GM23338 (cell line): ENCODE results near the gene AGAP3. TPM values are rescaled to one million over a fixed set of nuclear protein-coding genes. Genes with fewer than 3 reads are reported as not detected.

Experiments used
- ATAC-seq: fragments of 200-7000 bp; cut with Tn5 transposase; 3 replicates; pipeline ENCODE4 v1.9.1; 2020
- DNase-seq: peaks from one replicate; pipeline ENCODE4 v3.0.0-alpha.2; 2015; ENCODE audit warnings: low spot score
- H2AFZ ChIP-seq: fragments of 200-600 bp; sonication (generic); 2 replicates; pipeline ENCODE4 v1.8.0; 2016; ENCODE audit warnings: antibody characterized with exemption, mild to moderate bottlenecking, moderate library complexity
- H3F3A ChIP-seq: fragments of 200-600 bp; sonication (generic); replicated peaks from 2 replicates; pipeline ENCODE4 v1.8.0; 2017; ENCODE audit warnings: antibody characterized with exemption, mixed run types, low read depth
- H3K27ac ChIP-seq: fragments of 200-600 bp; sonication (generic); 2 replicates; pipeline ENCODE4 v1.6.1; 2016; ENCODE audit warnings: low read depth
- H3K27me3 ChIP-seq: fragments of 200-600 bp; sonication (generic); 2 replicates; pipeline ENCODE4 v1.8.0; 2016; ENCODE audit warnings: mild to moderate bottlenecking, mixed run types, moderate library complexity; ENCODE audit not compliant: insufficient read depth
- H3K36me3 ChIP-seq: fragments of 200-600 bp; sonication (generic); 2 replicates; pipeline ENCODE4 v1.8.0; 2016; ENCODE audit warnings: mild to moderate bottlenecking; ENCODE audit not compliant: insufficient read depth
- H3K4me1 ChIP-seq: fragments of 200-600 bp; sonication (generic); 2 replicates; pipeline ENCODE4 v1.8.0; 2016; ENCODE audit warnings: mild to moderate bottlenecking, moderate library complexity; ENCODE audit not compliant: insufficient read depth
- H3K4me2 ChIP-seq: fragments of 200-600 bp; sonication (generic); 2 replicates; pipeline ENCODE4 v1.7.1; 2017; ENCODE audit warnings: mixed run types
- H3K4me3 ChIP-seq: fragments of 200-600 bp; sonication (generic); 2 replicates; pipeline ENCODE4 v1.6.1; 2016; ENCODE audit warnings: mixed run types
- H3K79me2 ChIP-seq: fragments of 200-600 bp; sonication (generic); replicated peaks from 2 replicates; pipeline ENCODE4 v1.8.0; 2017; ENCODE audit warnings: mild to moderate bottlenecking; ENCODE audit not compliant: insufficient read depth
- H3K9me2 ChIP-seq: fragments of 200-600 bp; sonication (generic); 2 replicates; pipeline ENCODE4 v1.8.0; 2017; ENCODE audit not compliant: insufficient read depth
- H4K20me1 ChIP-seq: fragments of 200-600 bp; sonication (generic); replicated peaks from 2 replicates; pipeline ENCODE4 v1.8.0; 2017; ENCODE audit warnings: mild to moderate bottlenecking; ENCODE audit not compliant: insufficient read depth
- H3K27ac Mint-ChIP-seq: 2 replicates; pipeline ENCODE4 v1.8.0; 2020; ENCODE audit warnings: inconsistent platforms, mild to moderate bottlenecking, moderate library complexity, mixed read lengths
- H3K27me3 Mint-ChIP-seq: 3 replicates; pipeline ENCODE4 v1.8.0; 2022; ENCODE audit warnings: low read depth, mild to moderate bottlenecking, moderate library complexity, mixed read lengths, inconsistent platforms; ENCODE audit not compliant: insufficient read depth, poor library complexity
- H3K36me3 Mint-ChIP-seq: 3 replicates; pipeline ENCODE4 v1.8.0; 2021; ENCODE audit warnings: low read depth, mild to moderate bottlenecking, inconsistent platforms, moderate library complexity, mixed read lengths
- H3K4me1 Mint-ChIP-seq: 3 replicates; pipeline ENCODE4 v1.8.0; 2020; ENCODE audit warnings: mild to moderate bottlenecking, inconsistent platforms, mixed read lengths
- H3K4me3 Mint-ChIP-seq: 3 replicates; pipeline ENCODE4 v1.8.0; 2021; ENCODE audit warnings: moderate library complexity, mild to moderate bottlenecking, inconsistent platforms, mixed read lengths
- H3K9me3 Mint-ChIP-seq: 3 replicates; pipeline ENCODE4 v1.8.0; 2020; ENCODE audit warnings: moderate library complexity, mild to moderate bottlenecking, inconsistent platforms, mixed read lengths
- CREB1 ChIP-seq: fragments of 250-450 bp; sonication (Bioruptor Pico); IDR thresholded peaks from 2 replicates; pipeline ENCODE4 v1.5.0; 2020; ENCODE audit warnings: low read depth, mild to moderate bottlenecking, moderate library complexity
- EZH2 ChIP-seq: fragments of 200-600 bp; sonication (generic); IDR thresholded peaks from one replicate; pipeline ENCODE4 v1.8.0; 2017; ENCODE audit warnings: antibody characterized with exemption, mild to moderate bottlenecking, low read depth; ENCODE audit not compliant: unreplicated experiment
- EZH2phosphoT487 ChIP-seq: fragments of 200-600 bp; sonication (generic); IDR thresholded peaks from one replicate; pipeline ENCODE4 v1.8.1; 2018; ENCODE audit warnings: antibody characterized with exemption; ENCODE audit not compliant: unreplicated experiment
- JUNB ChIP-seq: IDR thresholded peaks from one replicate; pipeline ENCODE4 v1.6.1; 2016; ENCODE audit warnings: antibody characterized with exemption; ENCODE audit not compliant: unreplicated experiment
- NANOG ChIP-seq: IDR thresholded peaks from 2 replicates; pipeline ENCODE4 v1.6.1; 2016; ENCODE audit warnings: antibody characterized with exemption, borderline replicate concordance
- POLR2AphosphoS5 ChIP-seq: IDR thresholded peaks from 2 replicates; pipeline ENCODE4 v1.6.1; 2016; ENCODE audit warnings: antibody characterized with exemption, low read depth
- STAT1 ChIP-seq: IDR thresholded peaks from one replicate; pipeline ENCODE4 v1.6.1; 2016; ENCODE audit warnings: antibody characterized with exemption; ENCODE audit not compliant: unreplicated experiment
- ZNF114 ChIP-seq: fragments of 250-450 bp; sonication (Bioruptor Pico); IDR thresholded peaks from 2 replicates; pipeline ENCODE4 v1.5.0; 2020; ENCODE audit warnings: mild to moderate bottlenecking, moderate library complexity
- ZNF331 ChIP-seq: fragments of 250-450 bp; sonication (Bioruptor Pico); IDR thresholded peaks from 2 replicates; pipeline ENCODE4 v1.5.0; 2020; ENCODE audit warnings: low read depth, mild to moderate bottlenecking, moderate library complexity
- polyA plus RNA-seq: library from polyadenylated mRNA; unstranded; fragments of >200 nt; fragmentation: Nextera tagmentation; extraction: Ambion mirVana; gene quantifications from 2 replicates; pipeline ENCODE4 v1.2.1, GENCODE V29; 2016
- total RNA-seq: library from RNA; depleted of rRNA; stranded (reverse); fragments of >200 nt; shearing (Covaris generic); gene quantifications from 2 replicates; pipeline ENCODE4 v1.2.3, GENCODE V29; 2014
- TF ChIP-seq, protein P1 (sequence below): fragments of 250-450 bp; sonication (Bioruptor Pico); IDR thresholded peaks from 2 replicates; pipeline ENCODE4 v1.5.0; 2020; ENCODE audit warnings: mild to moderate bottlenecking, moderate library complexity
- TF ChIP-seq, protein P2 (sequence below): IDR thresholded peaks from one replicate; pipeline ENCODE4 v1.6.1; 2018; ENCODE audit warnings: antibody characterized with exemption; ENCODE audit not compliant: unreplicated experiment
- TF ChIP-seq, protein P3 (sequence below), 2 experiments: fragments of 200-600 bp in 1 of 2; sonication (generic) in 1 of 2; conservative IDR thresholded peaks; 2 replicates each; pipeline versions ENCODE4 v1.5.1 to v1.6.1; 2016 to 2017; ENCODE audit warnings: antibody characterized with exemption in 2 of 2, low read depth in 2 of 2, mild to moderate bottlenecking in 2 of 2, moderate library complexity in 1 of 2
- TF ChIP-seq, protein P4 (sequence below): IDR thresholded peaks from 2 replicates; pipeline ENCODE4 v1.6.1; 2016; ENCODE audit warnings: antibody characterized with exemption

AGAP3 gene
- total and polyA plus RNA-seq, 2 experiments from 2014 or later: 24.0 to 39.2 TPM

DNA sequence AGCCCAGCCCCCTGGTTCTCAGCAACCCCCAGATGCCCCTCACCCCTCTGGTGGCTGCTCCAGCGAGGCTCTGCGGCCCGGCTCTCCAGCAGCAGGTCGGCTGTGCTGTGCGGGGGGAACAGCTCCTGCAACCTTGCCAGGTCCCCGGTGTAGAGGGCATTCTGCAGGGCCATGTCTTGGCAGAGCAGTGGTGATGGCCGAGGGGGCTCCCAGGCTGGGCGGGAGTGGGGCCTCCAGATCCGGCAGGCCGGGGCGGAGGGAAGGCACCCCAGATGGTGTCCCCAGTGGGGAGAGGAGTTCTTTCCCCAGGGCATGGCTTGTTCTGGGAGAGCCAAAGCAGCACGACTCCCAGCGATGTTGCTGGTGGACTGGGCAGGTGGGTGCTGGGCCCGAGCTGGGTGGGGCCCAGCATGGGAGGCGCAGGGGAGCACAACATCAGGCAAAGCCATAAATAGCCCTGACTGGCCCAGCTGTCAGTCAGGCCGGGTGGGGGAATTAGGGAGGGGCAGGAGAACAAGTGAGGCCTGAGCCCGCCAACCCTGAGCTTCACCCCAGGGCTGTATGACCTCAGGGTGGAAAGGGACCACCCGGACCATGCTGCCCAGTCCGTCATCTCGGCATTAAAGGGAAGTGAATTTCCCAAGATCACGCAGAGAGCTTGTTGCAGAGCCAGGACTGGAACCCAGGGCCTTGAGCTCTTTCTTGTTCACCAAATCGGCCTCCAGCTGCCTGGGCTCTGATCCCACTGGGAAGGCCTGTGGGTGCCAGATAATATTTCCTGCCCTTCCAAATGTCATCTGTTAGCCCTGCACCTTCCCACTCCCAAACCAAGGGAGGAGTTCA is 101.4 kb downstream of the AGAP3 start:
- Mint-ChIP-seq H3K36me3 (no peaks in the 10 kb centered on the region), H3K4me3 (no peak overlapping the region), H3K27ac (no peak overlapping the region), H3K4me1 (no peaks in the 10 kb centered on the region), H3K27me3 (peaks cover 4% of the 10 kb centered on the region), H3K9me3 (no peaks in the 10 kb centered on the region)
- no peak overlapping the region for H2AFZ ChIP-seq
- no peaks in the 10 kb centered on the region for H3K79me2 ChIP-seq
- no peak overlapping the region for H3K4me2 ChIP-seq
- ATAC-seq: peak; percentile 44
- no peak overlapping the region for H3K27ac ChIP-seq
- H3K27me3 ChIP-seq: no peaks in the 10 kb centered on the region
- no peak overlapping the region for H3K4me3 ChIP-seq
- no peaks in the 10 kb centered on the region for H4K20me1 ChIP-seq
- no peaks in the 10 kb centered on the region for H3K9me2 ChIP-seq
- H3K4me1 ChIP-seq: no peaks in the 10 kb centered on the region
- no peaks in the 10 kb centered on the region for H3K36me3 ChIP-seq
- DNase-seq: no peak
- no peaks in the 10 kb centered on the region for H3F3A ChIP-seq
- TF ChIP-seq JUNB: no peak
- no peak for TF ChIP-seq NANOG
- TF ChIP-seq ZNF114 (CRISPR knock-in tag): no peak
- TF ChIP-seq, protein P1, sequence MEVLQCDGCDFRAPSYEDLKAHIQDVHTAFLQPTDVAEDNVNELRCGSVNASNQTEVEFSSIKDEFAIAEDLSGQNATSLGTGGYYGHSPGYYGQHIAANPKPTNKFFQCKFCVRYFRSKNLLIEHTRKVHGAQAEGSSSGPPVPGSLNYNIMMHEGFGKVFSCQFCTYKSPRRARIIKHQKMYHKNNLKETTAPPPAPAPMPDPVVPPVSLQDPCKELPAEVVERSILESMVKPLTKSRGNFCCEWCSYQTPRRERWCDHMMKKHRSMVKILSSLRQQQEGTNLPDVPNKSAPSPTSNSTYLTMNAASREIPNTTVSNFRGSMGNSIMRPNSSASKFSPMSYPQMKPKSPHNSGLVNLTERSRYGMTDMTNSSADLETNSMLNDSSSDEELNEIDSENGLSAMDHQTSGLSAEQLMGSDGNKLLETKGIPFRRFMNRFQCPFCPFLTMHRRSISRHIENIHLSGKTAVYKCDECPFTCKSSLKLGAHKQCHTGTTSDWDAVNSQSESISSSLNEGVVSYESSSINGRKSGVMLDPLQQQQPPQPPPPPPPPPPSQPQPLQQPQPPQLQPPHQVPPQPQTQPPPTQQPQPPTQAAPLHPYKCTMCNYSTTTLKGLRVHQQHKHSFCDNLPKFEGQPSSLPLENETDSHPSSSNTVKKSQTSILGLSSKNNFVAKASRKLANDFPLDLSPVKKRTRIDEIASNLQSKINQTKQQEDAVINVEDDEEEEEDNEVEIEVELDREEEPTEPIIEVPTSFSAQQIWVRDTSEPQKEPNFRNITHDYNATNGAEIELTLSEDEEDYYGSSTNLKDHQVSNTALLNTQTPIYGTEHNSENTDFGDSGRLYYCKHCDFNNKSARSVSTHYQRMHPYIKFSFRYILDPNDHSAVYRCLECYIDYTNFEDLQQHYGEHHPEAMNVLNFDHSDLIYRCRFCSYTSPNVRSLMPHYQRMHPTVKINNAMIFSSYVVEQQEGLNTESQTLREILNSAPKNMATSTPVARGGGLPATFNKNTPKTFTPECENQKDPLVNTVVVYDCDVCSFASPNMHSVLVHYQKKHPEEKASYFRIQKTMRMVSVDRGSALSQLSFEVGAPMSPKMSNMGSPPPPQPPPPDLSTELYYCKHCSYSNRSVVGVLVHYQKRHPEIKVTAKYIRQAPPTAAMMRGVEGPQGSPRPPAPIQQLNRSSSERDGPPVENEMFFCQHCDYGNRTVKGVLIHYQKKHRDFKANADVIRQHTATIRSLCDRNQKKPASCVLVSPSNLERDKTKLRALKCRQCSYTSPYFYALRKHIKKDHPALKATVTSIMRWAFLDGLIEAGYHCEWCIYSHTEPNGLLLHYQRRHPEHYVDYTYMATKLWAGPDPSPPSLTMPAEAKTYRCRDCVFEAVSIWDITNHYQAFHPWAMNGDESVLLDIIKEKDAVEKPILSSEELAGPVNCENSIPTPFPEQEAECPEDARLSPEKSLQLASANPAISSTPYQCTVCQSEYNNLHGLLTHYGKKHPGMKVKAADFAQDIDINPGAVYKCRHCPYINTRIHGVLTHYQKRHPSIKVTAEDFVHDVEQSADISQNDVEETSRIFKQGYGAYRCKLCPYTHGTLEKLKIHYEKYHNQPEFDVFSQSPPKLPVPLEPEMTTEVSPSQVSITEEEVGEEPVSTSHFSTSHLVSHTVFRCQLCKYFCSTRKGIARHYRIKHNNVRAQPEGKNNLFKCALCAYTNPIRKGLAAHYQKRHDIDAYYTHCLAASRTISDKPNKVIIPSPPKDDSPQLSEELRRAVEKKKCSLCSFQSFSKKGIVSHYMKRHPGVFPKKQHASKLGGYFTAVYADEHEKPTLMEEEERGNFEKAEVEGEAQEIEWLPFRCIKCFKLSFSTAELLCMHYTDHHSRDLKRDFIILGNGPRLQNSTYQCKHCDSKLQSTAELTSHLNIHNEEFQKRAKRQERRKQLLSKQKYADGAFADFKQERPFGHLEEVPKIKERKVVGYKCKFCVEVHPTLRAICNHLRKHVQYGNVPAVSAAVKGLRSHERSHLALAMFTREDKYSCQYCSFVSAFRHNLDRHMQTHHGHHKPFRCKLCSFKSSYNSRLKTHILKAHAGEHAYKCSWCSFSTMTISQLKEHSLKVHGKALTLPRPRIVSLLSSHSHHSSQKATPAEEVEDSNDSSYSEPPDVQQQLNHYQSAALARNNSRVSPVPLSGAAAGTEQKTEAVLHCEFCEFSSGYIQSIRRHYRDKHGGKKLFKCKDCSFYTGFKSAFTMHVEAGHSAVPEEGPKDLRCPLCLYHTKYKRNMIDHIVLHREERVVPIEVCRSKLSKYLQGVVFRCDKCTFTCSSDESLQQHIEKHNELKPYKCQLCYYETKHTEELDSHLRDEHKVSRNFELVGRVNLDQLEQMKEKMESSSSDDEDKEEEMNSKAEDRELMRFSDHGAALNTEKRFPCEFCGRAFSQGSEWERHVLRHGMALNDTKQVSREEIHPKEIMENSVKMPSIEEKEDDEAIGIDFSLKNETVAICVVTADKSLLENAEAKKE (CRISPR knock-in tag): no peak
- no peak for TF ChIP-seq EZH2phosphoT487
- no peak for TF ChIP-seq EZH2
- TF ChIP-seq POLR2AphosphoS5: no peak
- TF ChIP-seq, protein P2, sequence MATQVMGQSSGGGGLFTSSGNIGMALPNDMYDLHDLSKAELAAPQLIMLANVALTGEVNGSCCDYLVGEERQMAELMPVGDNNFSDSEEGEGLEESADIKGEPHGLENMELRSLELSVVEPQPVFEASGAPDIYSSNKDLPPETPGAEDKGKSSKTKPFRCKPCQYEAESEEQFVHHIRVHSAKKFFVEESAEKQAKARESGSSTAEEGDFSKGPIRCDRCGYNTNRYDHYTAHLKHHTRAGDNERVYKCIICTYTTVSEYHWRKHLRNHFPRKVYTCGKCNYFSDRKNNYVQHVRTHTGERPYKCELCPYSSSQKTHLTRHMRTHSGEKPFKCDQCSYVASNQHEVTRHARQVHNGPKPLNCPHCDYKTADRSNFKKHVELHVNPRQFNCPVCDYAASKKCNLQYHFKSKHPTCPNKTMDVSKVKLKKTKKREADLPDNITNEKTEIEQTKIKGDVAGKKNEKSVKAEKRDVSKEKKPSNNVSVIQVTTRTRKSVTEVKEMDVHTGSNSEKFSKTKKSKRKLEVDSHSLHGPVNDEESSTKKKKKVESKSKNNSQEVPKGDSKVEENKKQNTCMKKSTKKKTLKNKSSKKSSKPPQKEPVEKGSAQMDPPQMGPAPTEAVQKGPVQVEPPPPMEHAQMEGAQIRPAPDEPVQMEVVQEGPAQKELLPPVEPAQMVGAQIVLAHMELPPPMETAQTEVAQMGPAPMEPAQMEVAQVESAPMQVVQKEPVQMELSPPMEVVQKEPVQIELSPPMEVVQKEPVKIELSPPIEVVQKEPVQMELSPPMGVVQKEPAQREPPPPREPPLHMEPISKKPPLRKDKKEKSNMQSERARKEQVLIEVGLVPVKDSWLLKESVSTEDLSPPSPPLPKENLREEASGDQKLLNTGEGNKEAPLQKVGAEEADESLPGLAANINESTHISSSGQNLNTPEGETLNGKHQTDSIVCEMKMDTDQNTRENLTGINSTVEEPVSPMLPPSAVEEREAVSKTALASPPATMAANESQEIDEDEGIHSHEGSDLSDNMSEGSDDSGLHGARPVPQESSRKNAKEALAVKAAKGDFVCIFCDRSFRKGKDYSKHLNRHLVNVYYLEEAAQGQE: no peak
- no peak for TF ChIP-seq ZNF331
- TF ChIP-seq STAT1: no peak
- TF ChIP-seq CREB1: no peak
- TF ChIP-seq, protein P3, sequence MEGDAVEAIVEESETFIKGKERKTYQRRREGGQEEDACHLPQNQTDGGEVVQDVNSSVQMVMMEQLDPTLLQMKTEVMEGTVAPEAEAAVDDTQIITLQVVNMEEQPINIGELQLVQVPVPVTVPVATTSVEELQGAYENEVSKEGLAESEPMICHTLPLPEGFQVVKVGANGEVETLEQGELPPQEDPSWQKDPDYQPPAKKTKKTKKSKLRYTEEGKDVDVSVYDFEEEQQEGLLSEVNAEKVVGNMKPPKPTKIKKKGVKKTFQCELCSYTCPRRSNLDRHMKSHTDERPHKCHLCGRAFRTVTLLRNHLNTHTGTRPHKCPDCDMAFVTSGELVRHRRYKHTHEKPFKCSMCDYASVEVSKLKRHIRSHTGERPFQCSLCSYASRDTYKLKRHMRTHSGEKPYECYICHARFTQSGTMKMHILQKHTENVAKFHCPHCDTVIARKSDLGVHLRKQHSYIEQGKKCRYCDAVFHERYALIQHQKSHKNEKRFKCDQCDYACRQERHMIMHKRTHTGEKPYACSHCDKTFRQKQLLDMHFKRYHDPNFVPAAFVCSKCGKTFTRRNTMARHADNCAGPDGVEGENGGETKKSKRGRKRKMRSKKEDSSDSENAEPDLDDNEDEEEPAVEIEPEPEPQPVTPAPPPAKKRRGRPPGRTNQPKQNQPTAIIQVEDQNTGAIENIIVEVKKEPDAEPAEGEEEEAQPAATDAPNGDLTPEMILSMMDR (conservative IDR thresholded peaks at IDR 0.05; ENCODE audit: low read depth in 2 of 2): no peak
- TF ChIP-seq, protein P4, sequence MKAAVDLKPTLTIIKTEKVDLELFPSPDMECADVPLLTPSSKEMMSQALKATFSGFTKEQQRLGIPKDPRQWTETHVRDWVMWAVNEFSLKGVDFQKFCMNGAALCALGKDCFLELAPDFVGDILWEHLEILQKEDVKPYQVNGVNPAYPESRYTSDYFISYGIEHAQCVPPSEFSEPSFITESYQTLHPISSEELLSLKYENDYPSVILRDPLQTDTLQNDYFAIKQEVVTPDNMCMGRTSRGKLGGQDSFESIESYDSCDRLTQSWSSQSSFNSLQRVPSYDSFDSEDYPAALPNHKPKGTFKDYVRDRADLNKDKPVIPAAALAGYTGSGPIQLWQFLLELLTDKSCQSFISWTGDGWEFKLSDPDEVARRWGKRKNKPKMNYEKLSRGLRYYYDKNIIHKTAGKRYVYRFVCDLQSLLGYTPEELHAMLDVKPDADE: no peak
